Measurements from ENCODE around the gene GBA2. TPM values are rescaled to one million over a fixed set of nuclear protein-coding genes. Genes with fewer than 3 reads are reported as not detected.

Gene GBA2
- total RNA-seq, 2 donors from 2014 or later: 107 to 117 TPM

DNA sequence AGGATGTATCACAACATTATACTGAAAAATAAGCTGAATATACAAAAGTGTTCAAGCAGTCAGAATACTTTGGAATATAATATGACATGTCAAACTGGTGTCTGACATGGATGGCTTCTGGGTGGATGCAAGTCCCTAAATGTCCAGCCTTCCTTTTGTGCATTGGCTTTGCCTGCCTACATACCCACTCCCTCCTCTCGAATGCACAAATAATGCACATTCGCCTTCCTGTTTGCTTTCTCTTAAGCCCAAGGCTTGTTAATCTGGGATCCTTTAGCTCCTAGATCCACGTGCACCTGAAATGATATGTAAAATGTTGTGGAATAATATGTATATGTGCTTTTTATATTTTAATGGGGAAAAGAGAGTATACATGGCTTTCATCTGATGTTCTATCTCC lies 29.5 kb upstream of the GBA2 start:
- Mint-ChIP-seq H3K36me3 (ENCODE audit: low read depth) (peaks cover 14% of the 10 kb centered on the region), H3K9me3 (peaks cover 3% of the 10 kb centered on the region)

DNA sequence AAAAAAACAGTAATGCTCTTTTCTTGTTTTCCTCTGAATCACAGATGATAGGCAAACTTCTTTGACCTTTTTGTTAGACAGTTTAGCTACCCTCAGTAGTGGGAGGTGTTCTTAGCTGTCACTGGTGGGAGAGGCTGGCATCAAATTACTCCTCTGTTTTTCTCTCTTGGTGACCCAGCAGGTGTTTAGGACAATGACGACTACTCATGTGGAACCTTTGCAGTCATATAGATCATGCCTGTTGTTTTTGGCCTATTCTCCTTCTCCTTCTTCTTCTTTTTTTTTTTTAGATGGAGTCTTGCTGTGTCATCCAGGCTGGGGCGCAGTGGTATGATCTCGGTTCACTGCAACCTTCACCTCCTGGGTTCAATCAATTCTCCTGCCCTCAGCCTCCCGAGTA lies 27.0 kb upstream of the GBA2 start:
- Histone ChIP-seq H3K9me3 (ENCODE audit: control insufficient read depth, low read length) (no peaks in the 10 kb centered on the region), H3K9ac (ENCODE audit: extremely low read depth, low read length, poor library complexity, severe bottlenecking) (no peak overlapping the region), H3K27ac (ENCODE audit: low read depth, low read length) (no peak overlapping the region), H3K4me3 (ENCODE audit: low read length) (no peak overlapping the region), H3K36me3 (ENCODE audit: control insufficient read depth, insufficient read depth, low read length) (no peaks in the 10 kb centered on the region), H3K4me1 (ENCODE audit: control insufficient read depth, insufficient read depth, low read length) (no peaks in the 10 kb centered on the region), H3K27me3 (ENCODE audit: control insufficient read depth, insufficient read depth, low read length, poor library complexity, severe bottlenecking) (no peaks in the 10 kb centered on the region)
- H3K9me3 Mint-ChIP-seq: no peaks in the 10 kb centered on the region
- TF ChIP-seq, protein P1, sequence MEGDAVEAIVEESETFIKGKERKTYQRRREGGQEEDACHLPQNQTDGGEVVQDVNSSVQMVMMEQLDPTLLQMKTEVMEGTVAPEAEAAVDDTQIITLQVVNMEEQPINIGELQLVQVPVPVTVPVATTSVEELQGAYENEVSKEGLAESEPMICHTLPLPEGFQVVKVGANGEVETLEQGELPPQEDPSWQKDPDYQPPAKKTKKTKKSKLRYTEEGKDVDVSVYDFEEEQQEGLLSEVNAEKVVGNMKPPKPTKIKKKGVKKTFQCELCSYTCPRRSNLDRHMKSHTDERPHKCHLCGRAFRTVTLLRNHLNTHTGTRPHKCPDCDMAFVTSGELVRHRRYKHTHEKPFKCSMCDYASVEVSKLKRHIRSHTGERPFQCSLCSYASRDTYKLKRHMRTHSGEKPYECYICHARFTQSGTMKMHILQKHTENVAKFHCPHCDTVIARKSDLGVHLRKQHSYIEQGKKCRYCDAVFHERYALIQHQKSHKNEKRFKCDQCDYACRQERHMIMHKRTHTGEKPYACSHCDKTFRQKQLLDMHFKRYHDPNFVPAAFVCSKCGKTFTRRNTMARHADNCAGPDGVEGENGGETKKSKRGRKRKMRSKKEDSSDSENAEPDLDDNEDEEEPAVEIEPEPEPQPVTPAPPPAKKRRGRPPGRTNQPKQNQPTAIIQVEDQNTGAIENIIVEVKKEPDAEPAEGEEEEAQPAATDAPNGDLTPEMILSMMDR (conservative IDR thresholded peaks at IDR 0.05): no peak
- peaks cover 8% of the 10 kb centered on the region for H3K36me3 Mint-ChIP-seq (ENCODE audit: low read depth)
- H3K4me3 Mint-ChIP-seq: no peak overlapping the region
- no peak overlapping the region for H3K27ac Mint-ChIP-seq
- WGBS, 2 experiments (ENCODE audit: insufficient coverage in 1 of 2, insufficient read length in 1 of 2): 66 to 89% methylated on average over 4 of the region's 4 CpGs
- no peak for DNase-seq
- H3K4me1 Mint-ChIP-seq: peaks cover 14% of the 10 kb centered on the region
- no peaks in the 10 kb centered on the region for H3K27me3 Mint-ChIP-seq (ENCODE audit: insufficient read depth)

More for the DNA sequence above, 29.5 kb upstream of the GBA2 start:
- H3K36me3 ChIP-seq (ENCODE audit: control insufficient read depth, insufficient read depth, low read length): no peaks in the 10 kb centered on the region
- H3K9ac ChIP-seq (ENCODE audit: extremely low read depth, low read length, poor library complexity, severe bottlenecking): no peak overlapping the region
- peaks cover 3% of the 10 kb centered on the region for H3K9me3 ChIP-seq (ENCODE audit: control insufficient read depth, low read length)
- H3K27me3 ChIP-seq (ENCODE audit: control insufficient read depth, insufficient read depth, low read length, poor library complexity, severe bottlenecking): no peaks in the 10 kb centered on the region
- no peak overlapping the region for H3K27ac ChIP-seq (ENCODE audit: low read depth, low read length)
- Mint-ChIP-seq H3K27me3 (ENCODE audit: insufficient read depth) (no peaks in the 10 kb centered on the region), H3K27ac (no peak overlapping the region), H3K4me3 (no peak overlapping the region), H3K4me1 (peaks cover 14% of the 10 kb centered on the region)
- H3K4me1 ChIP-seq (ENCODE audit: control insufficient read depth, insufficient read depth, low read length): no peaks in the 10 kb centered on the region
- no peak overlapping the region for H3K4me3 ChIP-seq (ENCODE audit: low read length)
- no peak for DNase-seq
- TF ChIP-seq, protein P1 (conservative IDR thresholded peaks at IDR 0.05): no peak
- 85 to 86% methylated on average over 3 of the region's 3 CpGs for WGBS, 2 experiments (ENCODE audit: insufficient coverage in 1 of 2, insufficient read length in 1 of 2)

DNA sequence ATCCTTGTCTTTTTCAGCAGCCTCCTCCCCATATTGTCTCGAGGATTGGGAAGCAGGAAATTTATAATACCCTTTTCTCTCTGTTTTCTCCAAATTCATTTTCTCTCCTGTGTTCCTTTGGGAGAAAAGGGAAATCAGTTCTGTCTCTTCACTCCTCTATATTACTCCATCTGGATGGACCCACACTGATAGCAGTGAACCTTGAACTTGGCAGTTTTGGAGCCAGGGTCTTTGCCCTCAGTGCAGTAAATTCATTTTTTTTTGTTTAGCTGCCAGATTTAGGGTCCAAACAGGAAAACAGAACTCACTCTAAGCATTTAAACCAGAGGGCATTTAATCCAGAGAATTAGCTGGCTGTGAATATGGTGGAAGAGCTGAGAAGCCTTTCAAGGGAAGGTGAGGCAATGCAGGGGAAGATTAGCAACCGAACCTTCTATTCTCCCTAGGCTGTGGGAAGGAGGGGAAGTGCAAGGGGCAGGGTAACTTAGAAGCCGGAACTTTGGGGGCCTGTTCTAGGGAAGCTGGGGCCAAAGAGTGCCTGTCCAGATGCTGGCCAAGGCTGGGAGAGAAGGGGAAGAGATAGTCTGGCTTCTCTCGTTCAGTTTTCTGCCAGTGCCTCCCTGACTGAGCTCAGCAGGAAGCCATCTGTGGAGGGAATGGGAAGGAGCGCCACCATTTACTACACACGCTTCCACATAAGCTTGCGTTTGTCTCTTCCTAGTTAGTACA lies 26.0 kb upstream of the GBA2 start:
- H3K36me3 ChIP-seq (ENCODE audit: control insufficient read depth, insufficient read depth, low read length): no peaks in the 10 kb centered on the region
- DNase-seq: no peak
- Mint-ChIP-seq H3K27me3 (ENCODE audit: insufficient read depth) (no peaks in the 10 kb centered on the region), H3K36me3 (ENCODE audit: low read depth) (peaks cover 2% of the 10 kb centered on the region), H3K9me3 (no peaks in the 10 kb centered on the region), H3K4me3 (no peak overlapping the region), H3K4me1 (peaks cover 14% of the 10 kb centered on the region), H3K27ac (peak overlapping the region; percentile 70)
- no peak overlapping the region for H3K4me3 ChIP-seq (ENCODE audit: low read length)
- WGBS, 2 experiments (ENCODE audit: insufficient coverage in 1 of 2, insufficient read length in 1 of 2): 47 to 70% methylated on average over 2 to 7 of the region's 7 CpGs
- H3K4me1 ChIP-seq (ENCODE audit: control insufficient read depth, insufficient read depth, low read length): no peaks in the 10 kb centered on the region
- TF ChIP-seq, protein P1 (conservative IDR thresholded peaks at IDR 0.05): no peak
- no peaks in the 10 kb centered on the region for H3K27me3 ChIP-seq (ENCODE audit: control insufficient read depth, insufficient read depth, low read length, poor library complexity, severe bottlenecking)
- H3K9me3 ChIP-seq (ENCODE audit: control insufficient read depth, low read length): no peaks in the 10 kb centered on the region
- H3K9ac ChIP-seq (ENCODE audit: extremely low read depth, low read length, poor library complexity, severe bottlenecking): no peak overlapping the region
- no peak overlapping the region for H3K27ac ChIP-seq (ENCODE audit: low read depth, low read length)
